Measurements from ENCODE around the gene KRT84.

Gene KRT84

DNA sequence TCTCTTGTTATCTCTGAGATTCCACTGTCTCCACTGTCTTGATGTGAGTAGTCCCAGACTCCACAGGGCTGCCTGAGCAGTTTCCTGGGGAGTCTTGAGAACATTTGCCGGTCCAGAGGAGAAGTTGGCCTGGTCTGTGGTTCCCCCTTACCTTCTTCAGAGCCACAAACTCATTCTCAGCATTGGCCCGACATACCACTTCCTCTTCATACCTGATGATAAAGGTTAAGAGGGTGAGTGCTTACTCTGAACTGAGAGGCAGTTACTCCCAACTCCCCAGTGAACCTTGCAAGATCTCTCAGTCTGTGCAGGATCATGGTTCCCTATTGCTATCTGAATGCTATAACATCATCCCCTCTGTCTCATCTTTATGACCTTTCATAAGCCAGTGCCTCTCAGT is 2.6 kb downstream of the KRT84 start:
- H3K4me3 Mint-ChIP-seq = no peak overlapping the region
- H3K27ac Mint-ChIP-seq = no peak overlapping the region
- H3K9me3 Mint-ChIP-seq = no peaks in the 10 kb centered on the region
- no peaks in the 10 kb centered on the region for H3K27me3 Mint-ChIP-seq
- DNase-seq (no peak), ATAC-seq (peak; percentile 31)
- no peaks in the 10 kb centered on the region for H3K36me3 Mint-ChIP-seq (ENCODE audit: low read depth)
- peaks cover 8% of the 10 kb centered on the region for H3K4me1 Mint-ChIP-seq

- Mint-ChIP-seq H3K9me3 (no peaks in the 10 kb centered on the region), H3K27ac (no peak overlapping the region), H3K4me1 (peaks cover 8% of the 10 kb centered on the region), H3K27me3 (peaks cover 3% of the 10 kb centered on the region), H3K36me3 (ENCODE audit: low read depth) (no peaks in the 10 kb centered on the region), H3K4me3 (no peak overlapping the region)
- no peak for ATAC-seq
- DNase-seq = no peak
Observed at GRCh38 chr12:52381206-52381605, 4.2 kb downstream of the KRT84 start.

DNA sequence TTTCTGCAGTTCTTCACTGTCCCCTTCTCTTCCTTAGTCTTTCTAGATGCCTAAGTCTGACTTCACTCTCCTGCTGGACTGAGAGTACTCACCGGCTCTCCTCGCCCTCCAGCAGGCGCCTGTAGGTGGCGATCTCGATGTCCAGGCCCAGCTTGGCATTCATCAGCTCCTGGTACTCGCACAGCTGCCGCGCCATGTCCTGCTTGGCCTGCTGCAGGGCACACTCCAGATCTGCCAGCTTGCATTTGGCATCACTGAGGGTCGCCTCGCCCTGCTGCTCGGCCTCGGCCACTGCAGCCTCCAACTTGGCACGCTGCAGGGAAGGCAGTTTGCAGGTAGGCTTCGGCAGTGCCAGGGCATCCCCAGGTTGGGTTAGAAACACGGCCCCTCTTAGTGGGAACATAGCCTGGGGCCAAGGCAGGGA is 5.2 kb downstream of the KRT84 start:
- Mint-ChIP-seq H3K27ac (no peak overlapping the region), H3K27me3 (peaks cover 3% of the 10 kb centered on the region), H3K4me3 (no peak overlapping the region), H3K9me3 (no peaks in the 10 kb centered on the region), H3K4me1 (peaks cover 8% of the 10 kb centered on the region), H3K36me3 (ENCODE audit: low read depth) (no peaks in the 10 kb centered on the region)
- DNase-seq (peak; percentile 16), ATAC-seq (no peak)

DNA sequence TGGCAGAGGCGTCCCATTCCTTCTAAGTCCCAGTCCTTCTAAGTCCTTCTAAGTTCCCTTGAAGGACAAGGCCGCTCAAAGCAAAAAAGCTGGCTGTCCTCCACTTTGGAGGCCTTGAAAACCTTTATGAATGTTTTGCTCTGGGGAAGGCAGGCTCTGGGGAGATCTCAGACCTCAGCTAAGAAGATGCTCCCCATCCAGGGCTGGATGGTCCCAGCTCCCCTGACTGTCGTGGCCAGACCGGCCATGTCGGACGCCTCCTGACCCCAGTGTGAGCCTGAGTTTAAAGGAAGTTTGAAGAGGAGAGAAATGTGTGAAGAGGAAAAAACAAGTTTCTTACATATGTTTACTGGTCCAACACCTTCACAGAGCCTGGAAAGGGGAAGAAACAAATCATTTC is 5.9 kb downstream of the KRT84 start:
- ATAC-seq = no peak
- DNase-seq = no peak
- H3K9me3 Mint-ChIP-seq = no peaks in the 10 kb centered on the region
- H3K27me3 Mint-ChIP-seq = peaks cover 3% of the 10 kb centered on the region
- no peak overlapping the region for H3K27ac Mint-ChIP-seq
- H3K4me3 Mint-ChIP-seq = no peak overlapping the region
- H3K36me3 Mint-ChIP-seq (ENCODE audit: low read depth) = no peaks in the 10 kb centered on the region
- peaks cover 8% of the 10 kb centered on the region for H3K4me1 Mint-ChIP-seq

DNA sequence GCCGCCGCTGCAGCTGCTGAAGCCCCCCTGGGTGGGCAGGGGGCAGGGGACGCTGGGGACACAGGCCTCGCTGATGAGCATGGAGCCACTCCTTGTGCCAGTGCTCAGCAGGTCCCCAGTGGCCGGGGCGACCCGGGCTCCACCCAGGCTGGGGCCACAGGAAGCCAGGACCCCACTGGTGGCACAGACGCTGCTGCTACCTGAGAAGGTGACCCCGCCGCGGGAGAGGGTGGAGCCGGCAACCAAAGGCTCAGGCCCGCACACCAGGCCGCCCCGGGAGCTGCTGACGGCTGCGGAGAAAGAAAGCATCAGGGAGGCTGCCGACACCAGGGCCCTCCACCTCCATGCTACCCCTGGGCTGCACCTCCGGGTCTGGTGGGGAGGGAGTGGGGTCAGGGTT is 7.4 kb downstream of the KRT84 start:
- DNase-seq (no peak), ATAC-seq (no peak)
- Mint-ChIP-seq H3K27ac (no peak overlapping the region), H3K4me3 (no peak overlapping the region), H3K36me3 (ENCODE audit: low read depth) (no peaks in the 10 kb centered on the region), H3K27me3 (peaks cover 3% of the 10 kb centered on the region), H3K9me3 (peaks cover 5% of the 10 kb centered on the region), H3K4me1 (peaks cover 7% of the 10 kb centered on the region)

DNA sequence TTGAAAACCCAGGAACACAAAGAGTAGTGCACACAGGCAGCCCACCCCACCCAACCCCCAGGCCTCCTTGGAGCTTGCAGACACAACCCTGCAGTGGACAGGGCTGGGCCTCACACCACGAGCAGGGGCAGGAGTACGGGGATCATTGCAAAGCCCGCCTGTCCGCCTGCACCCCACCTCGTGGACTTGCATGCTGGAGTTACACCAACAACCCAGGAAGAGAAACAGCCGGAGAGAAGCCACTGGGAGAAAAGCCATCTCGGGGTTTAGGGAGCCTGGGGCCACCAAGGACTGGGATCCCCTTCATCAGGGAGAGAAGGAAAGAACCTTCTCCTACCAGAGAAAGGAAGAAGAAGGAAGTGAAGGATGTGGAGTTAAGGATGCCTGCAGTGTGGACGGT is 8.2 kb downstream of the KRT84 start:
- Mint-ChIP-seq H3K4me3 (no peak overlapping the region), H3K27ac (no peak overlapping the region), H3K27me3 (peaks cover 3% of the 10 kb centered on the region), H3K9me3 (peaks cover 5% of the 10 kb centered on the region), H3K36me3 (ENCODE audit: low read depth) (no peaks in the 10 kb centered on the region), H3K4me1 (no peaks in the 10 kb centered on the region)
- DNase-seq = no peak
- ATAC-seq = no peak

- H3K9me3 Mint-ChIP-seq = peaks cover 5% of the 10 kb centered on the region
Observed at GRCh38 chr12:52372216-52373154, 13.0 kb downstream of the KRT84 start.

GRCh38 chr12:52371716-52372115 is 13.7 kb downstream of the KRT84 start:
- no peak for DNase-seq
- no peaks in the 10 kb centered on the region for H3K4me1 Mint-ChIP-seq
- no peak for ATAC-seq
- H3K4me3 Mint-ChIP-seq = no peak overlapping the region
- no peaks in the 10 kb centered on the region for H3K36me3 Mint-ChIP-seq (ENCODE audit: low read depth)
- no peak overlapping the region for H3K27ac Mint-ChIP-seq
- H3K9me3 Mint-ChIP-seq = peaks cover 5% of the 10 kb centered on the region
- H3K27me3 Mint-ChIP-seq = peaks cover 2% of the 10 kb centered on the region

More at GRCh38 chr12:52372216-52373154, 13.0 kb downstream of the KRT84 start:
- DNase-seq (peak; percentile 63), ATAC-seq (no peak)
- no peaks in the 10 kb centered on the region for H3K4me1 Mint-ChIP-seq
- H3K27me3 Mint-ChIP-seq = peaks cover 3% of the 10 kb centered on the region
- H3K36me3 Mint-ChIP-seq (ENCODE audit: low read depth) = no peaks in the 10 kb centered on the region
- H3K4me3 Mint-ChIP-seq = no peak overlapping the region
- H3K27ac Mint-ChIP-seq = no peak overlapping the region

GRCh38 chr12:52370926-52371608 is 14.4 kb downstream of the KRT84 start:
- H3K4me3 Mint-ChIP-seq = no peak overlapping the region

GRCh38 chr12:52369809-52370208 is 15.6 kb downstream of the KRT84 start:
- Mint-ChIP-seq H3K27me3 (peaks cover 2% of the 10 kb centered on the region), H3K36me3 (ENCODE audit: low read depth) (no peaks in the 10 kb centered on the region), H3K4me1 (no peaks in the 10 kb centered on the region), H3K9me3 (peaks cover 5% of the 10 kb centered on the region), H3K4me3 (no peak overlapping the region), H3K27ac (no peak overlapping the region)
- DNase-seq (no peak), ATAC-seq (no peak)

More at GRCh38 chr12:52370926-52371608, 14.4 kb downstream of the KRT84 start:
- peaks cover 5% of the 10 kb centered on the region for H3K9me3 Mint-ChIP-seq
- ATAC-seq (no peak), DNase-seq (no peak)
- no peaks in the 10 kb centered on the region for H3K4me1 Mint-ChIP-seq
- no peak overlapping the region for H3K27ac Mint-ChIP-seq
- H3K36me3 Mint-ChIP-seq (ENCODE audit: low read depth) = no peaks in the 10 kb centered on the region
- peaks cover 2% of the 10 kb centered on the region for H3K27me3 Mint-ChIP-seq

DNA sequence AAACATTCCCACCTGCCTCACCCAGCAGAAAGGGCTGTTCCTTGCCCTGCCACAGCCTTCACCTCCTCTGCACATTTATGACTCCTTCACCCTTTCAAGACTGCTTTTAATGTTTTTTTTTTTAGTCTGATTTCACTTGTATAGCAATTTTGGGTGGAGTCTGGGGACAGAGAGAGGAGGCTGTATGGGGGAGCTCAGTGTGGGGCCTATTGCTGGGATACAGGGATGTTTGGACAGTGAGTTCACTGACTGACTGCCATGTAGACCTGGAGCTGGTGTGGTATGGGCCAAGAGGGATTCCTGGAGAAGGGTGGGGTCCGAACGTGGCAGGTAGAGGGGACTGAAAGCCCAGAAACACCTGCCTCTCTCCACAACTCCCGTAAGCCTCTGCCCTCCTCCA is 16.2 kb downstream of the KRT84 start:
- ATAC-seq (no peak), DNase-seq (no peak)
- no peaks in the 10 kb centered on the region for H3K4me1 Mint-ChIP-seq
- H3K4me3 Mint-ChIP-seq = no peak overlapping the region
- H3K27ac Mint-ChIP-seq = no peak overlapping the region
- H3K36me3 Mint-ChIP-seq (ENCODE audit: low read depth) = no peaks in the 10 kb centered on the region
- H3K27me3 Mint-ChIP-seq = peaks cover 2% of the 10 kb centered on the region
- H3K9me3 Mint-ChIP-seq = peaks cover 4% of the 10 kb centered on the region

DNA sequence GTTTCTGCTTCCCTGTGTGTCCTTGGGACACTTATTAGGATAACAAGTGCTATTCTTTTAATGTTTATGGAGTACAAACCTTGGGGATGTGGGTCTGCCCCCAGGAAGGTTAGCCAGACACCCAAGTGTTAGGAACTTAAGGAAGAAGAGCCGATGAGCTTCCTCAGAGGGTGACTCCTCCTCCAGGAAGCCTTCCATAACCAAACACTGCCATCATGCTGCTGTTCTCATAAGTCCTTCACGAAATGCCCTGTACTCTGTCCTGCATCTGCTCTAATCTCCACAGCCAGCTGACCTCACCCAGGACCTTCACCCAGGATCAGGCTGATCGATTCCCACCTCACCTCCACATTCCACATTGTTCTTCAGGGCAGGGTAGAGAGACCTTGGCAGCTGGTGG is 16.9 kb downstream of the KRT84 start:
- H3K36me3 Mint-ChIP-seq (ENCODE audit: low read depth) = no peaks in the 10 kb centered on the region
- ATAC-seq (no peak), DNase-seq (no peak)
- no peak overlapping the region for H3K4me3 Mint-ChIP-seq
- no peaks in the 10 kb centered on the region for H3K4me1 Mint-ChIP-seq
- H3K9me3 Mint-ChIP-seq = no peaks in the 10 kb centered on the region
- H3K27ac Mint-ChIP-seq = no peak overlapping the region
- peaks cover 2% of the 10 kb centered on the region for H3K27me3 Mint-ChIP-seq

DNA sequence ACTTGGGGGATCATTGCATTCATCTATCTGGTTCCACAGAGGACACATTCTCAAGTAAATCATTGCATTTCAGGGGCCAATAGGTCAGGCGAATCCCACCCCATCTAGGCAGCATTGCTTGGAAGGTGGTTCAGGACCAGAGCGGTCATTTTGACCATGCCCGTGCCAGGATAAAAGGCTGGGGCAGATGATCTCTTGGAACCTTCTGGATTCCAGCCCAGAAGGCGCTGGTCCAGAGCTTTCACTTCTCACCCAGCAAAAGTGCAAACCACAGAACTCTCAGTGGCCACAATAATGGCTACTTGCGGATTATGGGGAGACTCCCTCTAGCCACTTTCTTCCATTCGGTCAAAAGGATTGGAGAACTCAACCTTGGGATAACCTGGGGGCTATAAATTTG is 17.6 kb downstream of the KRT84 start:
- Mint-ChIP-seq H3K4me1 (no peaks in the 10 kb centered on the region), H3K27ac (no peak overlapping the region), H3K36me3 (ENCODE audit: low read depth) (no peaks in the 10 kb centered on the region), H3K9me3 (no peaks in the 10 kb centered on the region), H3K4me3 (no peak overlapping the region), H3K27me3 (peaks cover 2% of the 10 kb centered on the region)
- DNase-seq (no peak), ATAC-seq (no peak)

GRCh38 chr12:52366738-52367485 is 18.5 kb downstream of the KRT84 start, which contains the start of gene KRT85:
Gene KRT85 (minus strand): TSS chr12:52367481. CDS start chr12:52367405, 76 bp downstream.
- no peaks in the 10 kb centered on the region for H3K4me1 Mint-ChIP-seq
- no peak for DNase-seq
- no peak within 1 kb of the TSS for H3K4me3 Mint-ChIP-seq
- no peak for ATAC-seq
- no peaks in the 10 kb centered on the region for H3K9me3 Mint-ChIP-seq
- no peak within 1 kb of the TSS for H3K27ac Mint-ChIP-seq
- H3K36me3 Mint-ChIP-seq (ENCODE audit: low read depth) = no peaks in the 10 kb centered on the region
- peaks cover 2% of the 10 kb centered on the region for H3K27me3 Mint-ChIP-seq
